GM23338 (cell line): Measurements from ENCODE around the gene TAPBPL. TPM values are rescaled to one million over a fixed set of nuclear protein-coding genes. Genes with fewer than 3 reads are reported as not detected.

Experiments used
- ATAC-seq: fragments of 200-7000 bp; cut with Tn5 transposase; 3 replicates; pipeline ENCODE4 v1.9.1; 2020
- DNase-seq: peaks from one replicate; pipeline ENCODE4 v3.0.0-alpha.2; 2015; ENCODE audit warnings: low spot score
- H2AFZ ChIP-seq: fragments of 200-600 bp; sonication (generic); 2 replicates; pipeline ENCODE4 v1.8.0; 2016; ENCODE audit warnings: antibody characterized with exemption, mild to moderate bottlenecking, moderate library complexity
- H3F3A ChIP-seq: fragments of 200-600 bp; sonication (generic); replicated peaks from 2 replicates; pipeline ENCODE4 v1.8.0; 2017; ENCODE audit warnings: antibody characterized with exemption, mixed run types, low read depth
- H3K27ac ChIP-seq: fragments of 200-600 bp; sonication (generic); 2 replicates; pipeline ENCODE4 v1.6.1; 2016; ENCODE audit warnings: low read depth
- H3K27me3 ChIP-seq: fragments of 200-600 bp; sonication (generic); 2 replicates; pipeline ENCODE4 v1.8.0; 2016; ENCODE audit warnings: mild to moderate bottlenecking, mixed run types, moderate library complexity; ENCODE audit not compliant: insufficient read depth
- H3K36me3 ChIP-seq: fragments of 200-600 bp; sonication (generic); 2 replicates; pipeline ENCODE4 v1.8.0; 2016; ENCODE audit warnings: mild to moderate bottlenecking; ENCODE audit not compliant: insufficient read depth
- H3K4me1 ChIP-seq: fragments of 200-600 bp; sonication (generic); 2 replicates; pipeline ENCODE4 v1.8.0; 2016; ENCODE audit warnings: mild to moderate bottlenecking, moderate library complexity; ENCODE audit not compliant: insufficient read depth
- H3K4me2 ChIP-seq: fragments of 200-600 bp; sonication (generic); 2 replicates; pipeline ENCODE4 v1.7.1; 2017; ENCODE audit warnings: mixed run types
- H3K4me3 ChIP-seq: fragments of 200-600 bp; sonication (generic); 2 replicates; pipeline ENCODE4 v1.6.1; 2016; ENCODE audit warnings: mixed run types
- H3K79me2 ChIP-seq: fragments of 200-600 bp; sonication (generic); replicated peaks from 2 replicates; pipeline ENCODE4 v1.8.0; 2017; ENCODE audit warnings: mild to moderate bottlenecking; ENCODE audit not compliant: insufficient read depth
- H3K9me2 ChIP-seq: fragments of 200-600 bp; sonication (generic); 2 replicates; pipeline ENCODE4 v1.8.0; 2017; ENCODE audit not compliant: insufficient read depth
- H4K20me1 ChIP-seq: fragments of 200-600 bp; sonication (generic); replicated peaks from 2 replicates; pipeline ENCODE4 v1.8.0; 2017; ENCODE audit warnings: mild to moderate bottlenecking; ENCODE audit not compliant: insufficient read depth
- H3K27ac Mint-ChIP-seq: 2 replicates; pipeline ENCODE4 v1.8.0; 2020; ENCODE audit warnings: inconsistent platforms, mild to moderate bottlenecking, moderate library complexity, mixed read lengths
- H3K27me3 Mint-ChIP-seq: 3 replicates; pipeline ENCODE4 v1.8.0; 2022; ENCODE audit warnings: low read depth, mild to moderate bottlenecking, moderate library complexity, mixed read lengths, inconsistent platforms; ENCODE audit not compliant: insufficient read depth, poor library complexity
- H3K36me3 Mint-ChIP-seq: 3 replicates; pipeline ENCODE4 v1.8.0; 2021; ENCODE audit warnings: low read depth, mild to moderate bottlenecking, inconsistent platforms, moderate library complexity, mixed read lengths
- H3K4me1 Mint-ChIP-seq: 3 replicates; pipeline ENCODE4 v1.8.0; 2020; ENCODE audit warnings: mild to moderate bottlenecking, inconsistent platforms, mixed read lengths
- H3K4me3 Mint-ChIP-seq: 3 replicates; pipeline ENCODE4 v1.8.0; 2021; ENCODE audit warnings: moderate library complexity, mild to moderate bottlenecking, inconsistent platforms, mixed read lengths
- H3K9me3 Mint-ChIP-seq: 3 replicates; pipeline ENCODE4 v1.8.0; 2020; ENCODE audit warnings: moderate library complexity, mild to moderate bottlenecking, inconsistent platforms, mixed read lengths
- CREB1 ChIP-seq: fragments of 250-450 bp; sonication (Bioruptor Pico); IDR thresholded peaks from 2 replicates; pipeline ENCODE4 v1.5.0; 2020; ENCODE audit warnings: low read depth, mild to moderate bottlenecking, moderate library complexity
- EZH2 ChIP-seq: fragments of 200-600 bp; sonication (generic); IDR thresholded peaks from one replicate; pipeline ENCODE4 v1.8.0; 2017; ENCODE audit warnings: antibody characterized with exemption, mild to moderate bottlenecking, low read depth; ENCODE audit not compliant: unreplicated experiment
- EZH2phosphoT487 ChIP-seq: fragments of 200-600 bp; sonication (generic); IDR thresholded peaks from one replicate; pipeline ENCODE4 v1.8.1; 2018; ENCODE audit warnings: antibody characterized with exemption; ENCODE audit not compliant: unreplicated experiment
- JUNB ChIP-seq: IDR thresholded peaks from one replicate; pipeline ENCODE4 v1.6.1; 2016; ENCODE audit warnings: antibody characterized with exemption; ENCODE audit not compliant: unreplicated experiment
- POLR2AphosphoS5 ChIP-seq: IDR thresholded peaks from 2 replicates; pipeline ENCODE4 v1.6.1; 2016; ENCODE audit warnings: antibody characterized with exemption, low read depth
- STAT1 ChIP-seq: IDR thresholded peaks from one replicate; pipeline ENCODE4 v1.6.1; 2016; ENCODE audit warnings: antibody characterized with exemption; ENCODE audit not compliant: unreplicated experiment
- ZNF114 ChIP-seq: fragments of 250-450 bp; sonication (Bioruptor Pico); IDR thresholded peaks from 2 replicates; pipeline ENCODE4 v1.5.0; 2020; ENCODE audit warnings: mild to moderate bottlenecking, moderate library complexity
- ZNF331 ChIP-seq: fragments of 250-450 bp; sonication (Bioruptor Pico); IDR thresholded peaks from 2 replicates; pipeline ENCODE4 v1.5.0; 2020; ENCODE audit warnings: low read depth, mild to moderate bottlenecking, moderate library complexity
- ZNF462 ChIP-seq: fragments of 250-450 bp; sonication (Bioruptor Pico); IDR thresholded peaks from 2 replicates; pipeline ENCODE4 v1.5.0; 2020; ENCODE audit warnings: mild to moderate bottlenecking, moderate library complexity
- polyA plus RNA-seq: library from polyadenylated mRNA; unstranded; fragments of >200 nt; fragmentation: Nextera tagmentation; extraction: Ambion mirVana; gene quantifications from 2 replicates; pipeline ENCODE4 v1.2.1, GENCODE V29; 2016
- total RNA-seq: library from RNA; depleted of rRNA; stranded (reverse); fragments of >200 nt; shearing (Covaris generic); gene quantifications from 2 replicates; pipeline ENCODE4 v1.2.3, GENCODE V29; 2014
- TF ChIP-seq, protein P1 (sequence below), 2 experiments: fragments of 200-600 bp in 1 of 2; sonication (generic) in 1 of 2; conservative IDR thresholded peaks; 2 replicates each; pipeline versions ENCODE4 v1.5.1 to v1.6.1; 2016 to 2017; ENCODE audit warnings: antibody characterized with exemption in 2 of 2, low read depth in 2 of 2, mild to moderate bottlenecking in 2 of 2, moderate library complexity in 1 of 2
- TF ChIP-seq, protein P2 (sequence below): IDR thresholded peaks from 2 replicates; pipeline ENCODE4 v1.6.1; 2016; ENCODE audit warnings: antibody characterized with exemption

TAPBPL gene
- total and polyA plus RNA-seq, 2 experiments from 2014 or later: 0.59 to 0.65 TPM

- TF ChIP-seq, protein P1, sequence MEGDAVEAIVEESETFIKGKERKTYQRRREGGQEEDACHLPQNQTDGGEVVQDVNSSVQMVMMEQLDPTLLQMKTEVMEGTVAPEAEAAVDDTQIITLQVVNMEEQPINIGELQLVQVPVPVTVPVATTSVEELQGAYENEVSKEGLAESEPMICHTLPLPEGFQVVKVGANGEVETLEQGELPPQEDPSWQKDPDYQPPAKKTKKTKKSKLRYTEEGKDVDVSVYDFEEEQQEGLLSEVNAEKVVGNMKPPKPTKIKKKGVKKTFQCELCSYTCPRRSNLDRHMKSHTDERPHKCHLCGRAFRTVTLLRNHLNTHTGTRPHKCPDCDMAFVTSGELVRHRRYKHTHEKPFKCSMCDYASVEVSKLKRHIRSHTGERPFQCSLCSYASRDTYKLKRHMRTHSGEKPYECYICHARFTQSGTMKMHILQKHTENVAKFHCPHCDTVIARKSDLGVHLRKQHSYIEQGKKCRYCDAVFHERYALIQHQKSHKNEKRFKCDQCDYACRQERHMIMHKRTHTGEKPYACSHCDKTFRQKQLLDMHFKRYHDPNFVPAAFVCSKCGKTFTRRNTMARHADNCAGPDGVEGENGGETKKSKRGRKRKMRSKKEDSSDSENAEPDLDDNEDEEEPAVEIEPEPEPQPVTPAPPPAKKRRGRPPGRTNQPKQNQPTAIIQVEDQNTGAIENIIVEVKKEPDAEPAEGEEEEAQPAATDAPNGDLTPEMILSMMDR (conservative IDR thresholded peaks at IDR 0.05; ENCODE audit: low read depth in 2 of 2): no peak
- TF ChIP-seq EZH2 (no peak), ZNF331 (no peak), POLR2AphosphoS5 (no peak), EZH2phosphoT487 (no peak), ZNF114 (no peak), CREB1 (no peak)
- TF ChIP-seq, protein P2, sequence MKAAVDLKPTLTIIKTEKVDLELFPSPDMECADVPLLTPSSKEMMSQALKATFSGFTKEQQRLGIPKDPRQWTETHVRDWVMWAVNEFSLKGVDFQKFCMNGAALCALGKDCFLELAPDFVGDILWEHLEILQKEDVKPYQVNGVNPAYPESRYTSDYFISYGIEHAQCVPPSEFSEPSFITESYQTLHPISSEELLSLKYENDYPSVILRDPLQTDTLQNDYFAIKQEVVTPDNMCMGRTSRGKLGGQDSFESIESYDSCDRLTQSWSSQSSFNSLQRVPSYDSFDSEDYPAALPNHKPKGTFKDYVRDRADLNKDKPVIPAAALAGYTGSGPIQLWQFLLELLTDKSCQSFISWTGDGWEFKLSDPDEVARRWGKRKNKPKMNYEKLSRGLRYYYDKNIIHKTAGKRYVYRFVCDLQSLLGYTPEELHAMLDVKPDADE: no peak
These were observed 31.5 kb upstream of the TAPBPL start (continued) for GRCh38 chr12:6420364-6420763.

GRCh38 chr12:6423267-6424007, 28.4 kb upstream of the TAPBPL start:
- ATAC-seq (peak; percentile 99), DNase-seq (peak; percentile 97)
- Histone ChIP-seq H3K36me3 (no peaks in the 10 kb centered on the region), H3K4me2 (no peak overlapping the region), H3K4me3 (no peak overlapping the region), H3K79me2 (no peaks in the 10 kb centered on the region), H3K9me2 (no peaks in the 10 kb centered on the region), H2AFZ (peak overlapping the region; percentile 80), H3F3A (no peaks in the 10 kb centered on the region), H3K27ac (no peak overlapping the region), H3K27me3 (no peaks in the 10 kb centered on the region), H4K20me1 (no peaks in the 10 kb centered on the region), H3K4me1 (no peaks in the 10 kb centered on the region)
- H3K36me3 Mint-ChIP-seq: no peaks in the 10 kb centered on the region
- H3K9me3 Mint-ChIP-seq: no peaks in the 10 kb centered on the region
- TF ChIP-seq JUNB: no peak
- TF ChIP-seq POLR2AphosphoS5: no peak
- no peak for TF ChIP-seq ZNF462
- no peak for TF ChIP-seq STAT1
- TF ChIP-seq, protein P1 (conservative IDR thresholded peaks at IDR 0.05; ENCODE audit: low read depth in 2 of 2): peak; percentile 88 to 98
- TF ChIP-seq EZH2: no peak
- peaks cover 5% of the 10 kb centered on the region; the same call in 2 of the 3 replicates for H3K4me1 Mint-ChIP-seq
- peaks cover 6% of the 10 kb centered on the region for H3K27me3 Mint-ChIP-seq
- no peak overlapping the region for H3K4me3 Mint-ChIP-seq
- no peak overlapping the region for H3K27ac Mint-ChIP-seq
